Endometrial microvascular endothelial cells (primary cell): ENCODE measurements around the gene PDZRN3. TPM values are rescaled to one million over a fixed set of nuclear protein-coding genes. Genes with fewer than 3 reads are reported as not detected.

Source experiments
- in situ Hi-C: cut with HindIII; loops from 2 replicates; pipeline ENCODE4 v1.10.0; 2017; ENCODE audit warnings: low sequenced_read_pairs, low pct_unique_long_range_greater_than_20kb; ENCODE audit errors: inconsistent ontology term
- total RNA-seq: library from RNA; depleted of rRNA; stranded (reverse); fragments of >200 nt; gene quantifications from one replicate; pipeline ENCODE4 v1.2.3, GENCODE V29; 2015; ENCODE audit errors: inconsistent ontology term

The PDZRN3 gene
- total RNA-seq, 1 donor from 2014 or later: not detected

DNA sequence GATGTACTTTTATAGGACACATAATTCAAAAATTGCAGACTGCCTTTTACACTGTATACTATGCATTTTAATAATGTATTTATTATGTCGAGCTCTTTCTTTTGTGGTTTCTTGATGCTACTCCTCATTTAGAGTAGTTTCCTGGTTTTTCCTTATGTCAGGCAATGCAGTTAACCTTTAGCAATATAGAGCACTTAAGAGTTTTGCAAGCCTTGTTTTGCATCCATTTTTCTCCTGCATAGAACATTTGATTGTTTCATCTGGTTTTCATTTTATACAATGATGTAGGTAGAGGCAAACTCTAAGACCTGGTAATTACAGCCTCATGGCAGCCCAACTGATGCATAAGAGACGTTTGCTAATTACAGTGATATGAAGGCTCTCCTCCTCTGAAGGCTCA lies 86.3 kb downstream of the PDZRN3 start:
- in situ Hi-C loops: no loop called here

DNA sequence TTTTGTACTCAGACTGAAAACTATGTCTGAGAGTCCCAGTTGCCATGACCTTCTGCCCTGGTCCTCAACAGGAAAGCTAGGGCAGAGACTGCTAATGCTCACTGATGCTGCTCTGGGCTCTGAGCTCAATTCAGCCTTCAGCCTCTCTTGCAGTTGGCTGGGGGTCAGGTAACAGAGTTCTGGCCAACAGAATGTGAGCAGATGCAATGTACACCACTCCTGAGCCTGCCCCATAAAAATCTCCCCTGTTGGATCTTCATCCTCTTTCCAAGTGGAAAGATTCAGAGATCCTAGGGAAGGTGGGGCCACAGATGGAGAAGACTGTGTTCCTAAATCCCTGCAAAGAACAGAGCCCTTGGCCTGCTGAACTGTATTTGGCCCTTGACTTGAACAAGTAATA lies 87.8 kb downstream of the PDZRN3 start:
- in situ Hi-C loops: no loop called here

DNA sequence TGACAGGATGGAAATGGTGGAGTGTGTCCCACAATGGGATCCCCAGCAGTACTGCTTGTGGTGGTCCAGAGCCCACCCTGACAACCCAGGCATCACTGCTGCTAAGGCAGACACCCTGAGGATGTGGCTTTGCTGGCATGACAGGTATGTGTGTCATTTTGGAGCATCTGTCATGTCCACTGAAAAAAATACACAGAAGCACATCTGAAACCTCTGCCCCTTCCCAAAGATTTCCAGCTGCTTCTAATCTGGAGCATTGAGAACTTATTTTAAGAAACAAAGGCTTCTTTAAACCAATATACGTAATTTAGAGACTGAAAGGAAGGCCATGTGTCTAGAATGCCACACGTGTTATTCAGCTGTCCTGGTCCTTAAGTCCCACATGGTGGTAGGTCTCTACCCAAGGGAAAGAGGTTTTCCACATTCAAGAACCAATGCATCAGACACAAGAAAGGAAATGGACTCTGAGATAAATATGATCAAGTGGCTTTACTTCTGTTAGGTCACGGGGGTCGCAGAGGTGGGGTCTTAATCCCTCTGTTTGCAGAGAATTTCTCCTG lies 88.3 kb downstream of the PDZRN3 start:
- in situ Hi-C loops: no loop called here

DNA sequence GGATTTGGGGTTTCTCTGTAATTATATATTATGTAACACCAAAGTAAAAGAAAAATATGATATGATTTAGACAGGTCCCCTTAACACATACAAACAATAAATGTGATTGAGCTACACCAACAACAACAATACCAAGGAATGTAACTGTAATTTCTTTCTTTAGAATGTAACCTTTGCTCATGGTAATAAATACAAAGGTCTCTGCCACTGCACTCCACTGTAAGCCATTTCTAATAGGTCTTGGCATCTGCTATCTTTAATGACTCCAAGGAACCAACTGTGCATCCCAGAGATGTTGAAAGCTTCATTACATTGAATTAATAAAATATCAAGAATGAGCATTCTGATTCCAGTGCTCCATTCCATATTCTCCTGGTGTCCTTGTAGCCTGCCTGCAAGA lies 88.8 kb downstream of the PDZRN3 start:
- in situ Hi-C loops: no loop called here

DNA sequence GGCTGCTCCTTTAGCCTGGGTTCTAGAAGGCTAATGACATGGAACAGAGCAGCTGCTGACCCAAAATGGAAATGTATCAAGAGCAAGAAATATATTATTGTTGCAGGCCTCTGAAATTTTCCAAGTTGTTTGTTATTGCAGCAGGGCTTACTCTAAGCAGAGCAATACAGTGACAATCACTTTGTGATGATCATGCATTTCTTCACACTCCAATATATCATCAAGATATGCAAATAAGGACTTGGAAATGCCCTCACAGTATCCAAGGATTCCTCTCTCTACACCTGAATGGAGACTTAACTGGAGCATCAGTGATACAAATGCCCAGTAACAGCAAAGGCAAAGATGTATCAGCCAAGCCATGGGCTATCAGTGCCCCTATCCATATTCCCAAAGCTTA lies 89.6 kb downstream of the PDZRN3 start:
- in situ Hi-C loops: no loop called here

DNA sequence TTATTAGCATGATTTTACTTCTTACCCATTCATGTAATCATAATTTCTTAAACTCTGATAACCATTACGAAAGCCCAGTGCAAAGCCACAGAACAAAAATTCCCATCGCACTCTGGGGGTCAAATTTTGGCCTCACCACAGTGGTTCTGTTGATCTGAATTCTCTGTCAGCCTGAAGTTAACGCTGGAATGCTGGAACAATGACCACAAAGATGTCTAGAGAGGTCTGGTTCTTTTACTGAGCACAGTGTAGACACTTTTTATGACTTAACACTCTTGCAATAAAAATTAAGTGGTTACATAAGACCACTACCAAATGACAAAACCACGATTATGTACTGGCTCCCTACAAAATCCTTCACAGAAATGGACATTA lies 94.7 kb downstream of the PDZRN3 start:
- in situ Hi-C loops: no loop called here

DNA sequence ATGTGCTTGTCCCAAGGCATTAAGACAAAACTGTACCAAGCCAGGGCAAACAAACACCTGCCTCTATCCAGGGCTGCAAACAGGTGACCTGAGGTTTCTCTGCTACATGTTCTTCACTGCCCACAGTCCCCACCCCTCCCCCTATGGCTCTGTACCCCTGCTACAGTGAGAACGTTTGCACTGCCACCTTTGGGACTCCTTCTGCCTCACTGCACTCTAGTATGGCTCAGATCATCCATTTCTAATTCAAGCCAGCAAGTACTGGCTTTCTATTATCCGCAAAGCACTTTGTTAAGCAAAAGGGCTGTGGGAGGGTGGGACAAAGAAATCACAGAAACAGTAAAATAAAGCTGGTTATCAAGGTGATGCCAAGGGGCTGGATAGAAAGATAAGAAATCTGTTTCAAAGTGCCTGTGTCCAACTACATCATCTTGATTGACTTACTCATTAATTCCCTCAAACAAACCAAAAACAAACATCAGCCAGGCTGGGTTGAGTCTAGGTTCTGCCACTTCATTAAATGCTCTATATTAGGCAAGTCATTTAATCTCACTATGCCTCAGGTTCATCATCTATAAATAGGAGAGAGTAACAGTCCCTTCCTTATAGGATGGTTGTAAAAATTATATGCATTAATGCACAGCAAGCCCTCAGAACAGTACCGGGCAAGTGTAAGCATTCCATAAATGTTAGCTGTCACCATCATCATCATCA lies 95.3 kb downstream of the PDZRN3 start:
- in situ Hi-C loops: no loop called here

DNA sequence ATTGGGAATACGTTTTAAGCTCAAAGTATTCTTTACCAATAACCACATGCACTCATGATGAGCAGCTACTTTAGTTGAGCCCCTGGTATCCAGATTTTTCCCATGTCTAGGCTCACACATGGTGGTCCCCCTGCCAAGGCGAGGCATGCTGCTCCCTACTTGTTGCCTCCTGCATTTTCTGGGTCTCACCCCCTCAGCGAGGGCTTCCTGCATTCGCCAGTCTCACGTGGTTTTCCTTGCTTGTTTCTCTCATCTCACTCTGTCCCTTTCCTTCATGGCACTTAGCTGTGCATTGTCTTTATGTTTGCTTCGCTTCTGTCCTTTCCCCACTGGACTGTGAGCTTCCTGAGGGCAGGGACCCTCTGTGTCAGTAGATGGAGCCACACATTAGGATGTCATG lies 99.2 kb downstream of the PDZRN3 start:
- in situ Hi-C loops: no loop called here

DNA sequence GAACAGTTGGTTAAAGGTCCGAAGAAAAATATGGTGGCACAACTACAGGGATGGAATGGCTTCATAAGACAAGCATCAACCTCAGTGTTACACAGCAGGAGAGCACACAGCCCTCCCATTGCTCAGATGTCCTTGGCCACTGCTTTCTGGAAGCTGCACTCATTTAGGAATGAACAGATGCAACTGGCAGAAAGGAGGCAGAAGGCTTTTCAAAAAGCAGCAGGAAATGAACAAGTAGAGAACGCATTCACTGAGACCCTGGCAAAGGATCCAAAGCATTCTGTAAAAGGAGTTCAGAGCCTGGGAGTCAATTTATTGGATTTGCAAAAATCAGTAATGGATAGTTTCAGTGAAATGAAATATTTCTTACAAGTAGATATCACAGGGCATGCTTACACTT lies 101.1 kb downstream of the PDZRN3 start:
- in situ Hi-C loops: no loop called here

DNA sequence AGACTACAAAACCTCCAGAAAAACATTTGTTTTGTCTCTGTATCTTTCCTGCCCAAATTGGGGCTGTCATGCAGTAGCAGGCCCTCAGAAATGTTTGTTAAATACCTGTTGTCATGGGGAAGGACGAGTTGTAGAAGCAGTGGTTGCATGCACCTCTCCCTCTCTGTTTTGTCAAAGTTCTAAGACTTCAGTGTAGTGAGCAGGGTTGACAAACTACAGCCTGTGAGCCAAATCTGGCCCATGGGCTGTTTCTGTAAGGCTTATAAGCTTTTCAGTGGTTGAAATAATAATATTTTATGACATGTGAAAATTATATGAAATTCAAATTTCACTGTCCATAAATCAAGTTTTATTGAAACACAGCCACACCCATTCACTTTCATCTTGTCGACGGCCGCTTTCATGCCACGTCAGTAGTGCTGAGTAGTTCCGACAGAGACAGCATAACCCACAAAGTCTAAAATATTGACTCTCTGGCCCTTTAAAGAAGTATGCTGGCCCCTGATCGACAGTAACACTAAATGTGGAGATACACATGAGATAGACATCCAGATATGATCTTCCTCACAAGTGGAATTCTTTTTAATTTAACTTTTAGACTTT lies 102.9 kb downstream of the PDZRN3 start:
- in situ Hi-C loops: no loop called here

DNA sequence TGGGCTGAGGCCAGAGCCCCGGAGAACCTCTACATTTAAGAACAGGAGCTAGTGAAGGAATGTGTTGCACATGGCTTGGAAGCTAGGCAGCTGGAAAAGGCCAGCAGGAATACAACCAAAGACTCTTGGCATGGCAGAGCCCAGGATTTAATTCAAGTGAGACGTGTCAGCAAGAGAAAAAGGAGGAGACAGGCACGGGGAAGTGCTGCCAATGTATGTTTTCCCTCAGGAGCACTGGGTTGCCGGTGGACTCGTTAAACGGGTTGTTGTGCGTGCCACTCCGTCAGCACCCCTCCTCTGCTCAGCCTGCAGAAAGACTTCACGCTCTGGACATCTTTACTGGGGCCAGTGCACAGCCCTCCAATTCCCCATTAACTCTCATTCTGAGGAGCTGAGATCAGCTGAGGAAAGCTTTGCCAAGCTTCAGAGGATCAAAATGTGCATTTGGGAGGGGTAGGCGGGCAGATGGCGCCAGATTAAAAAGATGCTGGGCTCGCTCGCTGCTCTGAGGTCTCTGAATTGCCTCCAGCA lies 103.7 kb downstream of the PDZRN3 start:
- in situ Hi-C loops: no loop called here

DNA sequence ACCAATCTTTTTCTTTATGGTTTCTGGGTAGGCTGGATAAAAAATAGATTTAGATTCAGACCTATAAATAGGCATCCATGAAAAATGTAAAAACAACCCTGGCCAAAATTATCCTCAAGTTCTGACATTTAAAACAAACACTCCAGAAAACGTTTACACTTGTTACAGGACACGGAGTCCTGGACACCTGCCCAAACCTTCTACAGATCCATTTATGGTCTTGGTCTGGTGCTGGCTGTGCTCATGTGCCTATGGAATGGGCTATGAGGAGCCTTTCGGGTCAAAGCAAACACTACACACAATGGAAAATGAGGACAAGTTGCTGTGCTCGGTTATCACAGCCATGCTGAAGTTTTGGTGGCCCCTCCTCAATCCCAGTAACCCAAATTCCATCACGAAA lies 108.1 kb downstream of the PDZRN3 start:
- in situ Hi-C loops: no loop called here

DNA sequence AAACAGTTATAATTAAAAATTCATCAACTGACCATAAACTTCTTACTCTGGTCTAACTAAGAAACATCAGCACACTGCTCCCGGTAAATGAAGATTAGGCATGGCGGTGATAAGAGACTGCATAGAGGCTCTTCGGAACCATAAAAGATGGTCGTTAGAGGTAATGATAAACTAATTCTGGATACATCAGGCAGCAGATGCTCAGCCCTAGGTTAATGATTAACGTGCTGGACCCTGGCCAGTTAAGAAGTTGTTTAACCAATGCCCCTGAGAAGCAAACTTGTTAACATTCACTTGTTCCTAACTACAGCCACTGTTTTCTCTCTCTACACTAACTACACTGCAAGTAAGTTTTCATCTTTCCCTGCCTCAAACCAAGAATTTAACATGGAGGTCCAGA lies 111.5 kb downstream of the PDZRN3 start:
- in situ Hi-C loops: no loop called here

DNA sequence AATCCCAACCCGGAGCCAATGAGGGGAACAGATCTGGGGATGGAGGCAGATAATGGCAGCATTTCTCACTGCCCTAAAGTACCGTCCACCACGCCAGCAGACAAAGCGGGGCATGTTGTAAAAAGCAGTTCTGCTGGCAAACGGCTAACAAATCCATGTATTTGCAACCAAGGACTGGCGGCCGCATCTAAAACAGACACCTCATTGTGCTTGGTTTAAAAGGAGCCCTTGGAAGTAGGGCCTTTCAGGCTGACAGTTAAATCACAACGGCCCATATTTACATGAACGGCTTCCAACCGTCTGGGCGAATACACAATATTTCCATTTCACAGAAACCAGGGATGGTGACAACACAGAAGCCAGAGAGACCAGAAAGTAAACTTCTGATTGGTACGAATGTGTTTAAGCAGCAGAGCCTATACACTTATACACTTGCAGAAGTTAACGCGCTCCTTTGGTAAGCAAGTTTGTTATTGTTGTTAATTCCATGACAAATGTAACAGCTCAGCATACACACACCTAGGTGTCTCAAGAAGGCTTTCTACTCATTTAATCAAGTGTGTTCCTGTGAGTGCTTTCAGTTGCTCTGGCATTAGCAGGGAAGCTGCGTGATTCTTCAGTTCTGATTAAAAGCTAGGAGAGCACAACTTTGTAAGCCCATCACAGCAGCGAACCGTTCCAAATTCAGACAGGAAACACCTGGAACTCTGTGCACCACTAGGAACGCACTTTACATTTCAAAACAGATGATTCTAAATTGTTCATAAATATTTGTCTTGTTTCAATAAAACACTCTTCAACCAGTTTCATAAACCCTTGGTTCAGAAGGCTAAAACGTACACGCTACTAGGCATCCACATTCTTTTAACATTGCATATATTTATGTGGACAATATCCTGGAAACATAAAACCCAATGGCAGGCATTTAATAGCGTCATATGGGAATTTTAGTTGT lies 112.9 kb downstream of the PDZRN3 start:
- in situ Hi-C loops: no loop called here

DNA sequence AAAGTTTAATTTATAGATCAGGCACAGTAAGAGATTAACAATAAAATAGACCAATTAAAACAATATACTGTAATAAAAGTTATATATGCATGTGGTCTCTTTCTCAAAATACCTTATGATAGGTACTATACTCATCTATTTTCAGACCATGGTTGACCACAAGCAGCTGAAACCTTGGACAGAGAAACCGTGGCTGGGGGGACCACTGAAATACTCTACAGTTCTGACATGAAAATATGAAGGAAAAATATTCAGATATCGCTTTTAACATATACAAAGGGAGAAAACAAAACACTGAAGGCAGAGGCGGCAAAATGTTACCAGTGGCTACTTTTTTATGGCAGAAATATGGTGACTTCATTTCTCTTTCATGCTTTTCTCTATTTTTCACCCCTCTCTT lies 114.0 kb downstream of the PDZRN3 start:
- in situ Hi-C loops: no loop called here

DNA sequence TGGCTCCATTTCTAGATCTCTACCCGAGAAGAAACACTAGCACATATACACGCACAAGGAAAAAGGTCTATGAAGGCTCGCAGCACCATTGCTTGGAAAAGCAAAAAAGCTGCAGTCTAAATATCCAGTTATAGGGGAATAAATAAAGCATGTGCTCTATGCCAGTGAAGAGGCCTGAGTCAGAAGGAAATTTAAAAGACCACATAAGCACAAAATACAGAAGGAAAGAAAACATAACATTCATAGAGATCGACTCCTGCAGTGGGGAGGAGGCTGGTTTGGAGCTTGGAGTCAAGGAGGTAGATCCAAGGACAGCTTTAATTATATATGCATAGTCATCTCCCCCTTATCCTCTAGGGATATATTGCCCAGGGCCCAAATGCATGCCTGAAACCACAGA lies 114.4 kb downstream of the PDZRN3 start:
- in situ Hi-C loops: no loop called here

DNA sequence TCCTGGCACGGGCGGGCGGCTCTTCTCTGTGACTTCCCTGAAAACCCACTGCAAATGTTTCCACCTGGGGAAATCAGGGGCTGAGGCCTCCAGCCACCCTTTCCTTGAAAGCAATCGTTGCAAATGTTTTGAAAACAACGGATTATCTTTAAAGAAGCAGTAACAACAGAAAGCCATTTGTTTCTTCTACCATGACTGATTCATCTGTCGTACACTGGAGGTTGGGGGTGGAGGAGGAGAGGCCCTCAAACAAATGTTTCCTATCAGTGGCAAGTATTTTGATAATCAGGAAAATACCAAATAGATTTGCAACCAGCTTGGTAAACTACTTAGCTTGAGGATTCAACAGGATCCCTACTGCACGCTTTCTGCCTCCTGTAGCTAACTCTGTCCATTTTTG lies 114.9 kb downstream of the PDZRN3 start:
- in situ Hi-C loops: no loop called here

DNA sequence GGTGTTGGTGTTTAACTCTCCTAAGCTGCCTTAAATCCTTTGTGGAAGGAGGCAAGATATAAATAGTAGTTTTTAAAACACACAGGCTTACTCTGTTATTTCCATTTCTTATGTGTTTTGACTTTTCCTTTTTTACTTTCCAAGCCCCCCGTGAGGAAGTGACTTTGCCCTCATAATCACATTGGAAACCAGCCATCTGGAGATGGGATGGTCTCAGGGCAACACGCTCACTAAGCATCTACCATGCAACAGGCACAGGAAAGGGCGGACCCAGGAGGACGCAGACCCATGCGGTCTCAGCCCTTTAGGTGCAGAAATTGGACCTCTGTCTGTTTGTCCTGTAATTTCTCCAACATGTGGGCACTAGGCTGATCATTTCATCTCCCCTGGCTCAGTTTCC lies 115.7 kb downstream of the PDZRN3 start:
- in situ Hi-C loops: no loop called here

DNA sequence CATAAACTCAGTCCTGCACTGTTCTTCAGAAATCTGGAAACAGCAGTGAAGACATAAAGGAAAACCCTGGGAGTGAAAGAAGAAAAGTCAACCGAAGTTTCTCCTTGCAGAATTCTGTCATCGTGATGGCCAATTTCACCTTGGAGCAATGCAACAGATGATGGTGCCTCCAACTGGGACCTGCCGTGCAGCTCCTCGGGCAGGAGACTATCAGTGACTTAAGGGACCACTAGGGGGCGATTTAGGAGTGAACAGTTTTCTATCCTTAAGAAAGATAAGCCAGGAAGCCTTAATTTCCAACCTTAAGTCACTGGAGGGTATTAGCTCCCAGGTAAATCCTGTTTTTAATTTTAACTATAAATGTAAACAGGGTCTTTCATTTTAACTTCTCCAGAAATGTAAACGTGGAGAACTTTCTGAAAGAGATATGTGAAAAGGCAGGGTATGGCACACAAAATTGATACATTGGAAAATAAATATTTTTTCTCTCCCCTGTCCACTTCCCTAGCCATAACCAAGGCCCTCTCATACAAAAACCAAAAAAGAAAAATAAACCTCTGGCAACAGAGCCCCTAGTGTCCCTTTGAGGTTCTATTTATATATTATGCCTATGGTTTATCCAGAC lies 116.3 kb downstream of the PDZRN3 start:
- in situ Hi-C loops: no loop called here
